Fibroblast of lung (primary cell): ENCODE results near the gene FGR. TPM values are rescaled to one million over a fixed set of nuclear protein-coding genes. Genes with fewer than 3 reads are reported as not detected.

Experiments
- DNase-seq, 2 donors: peaks; one replicate each; pipeline versions ENCODE4 v3.0.0 to v3.0.0-alpha.2; 2010; ENCODE audit warnings: low read depth in 2 of 2
- H2AFZ ChIP-seq: 2 replicates; pipeline ENCODE4 v1.5.1; 2012; ENCODE audit warnings: low read length, control low read depth, inconsistent platforms
- H3K27ac ChIP-seq: 2 replicates; pipeline ENCODE4 v1.5.1; 2011; ENCODE audit warnings: low read length, control low read depth; ENCODE audit not compliant: insufficient read depth
- H3K27me3 ChIP-seq: 2 replicates; pipeline ENCODE4 v1.5.1; 2011; ENCODE audit warnings: mild to moderate bottlenecking, low read length; ENCODE audit not compliant: control insufficient read depth, insufficient read depth
- H3K36me3 ChIP-seq: 2 replicates; pipeline ENCODE4 v1.5.1; 2011; ENCODE audit warnings: low read length; ENCODE audit not compliant: control insufficient read depth, insufficient read depth
- H3K4me1 ChIP-seq: 2 replicates; pipeline ENCODE4 v1.5.1; 2011; ENCODE audit warnings: low read length; ENCODE audit not compliant: control insufficient read depth, insufficient read depth; ENCODE audit errors: extremely low read depth
- H3K4me2 ChIP-seq: 2 replicates; pipeline ENCODE4 v1.5.1; 2011; ENCODE audit warnings: low read length, control low read depth; ENCODE audit not compliant: insufficient read depth; ENCODE audit errors: extremely low read depth
- H3K4me3 ChIP-seq, 4 experiments: fragments of 200-600 bp in 1 of 4; sonication (generic) in 1 of 4; replicated peaks in 1 of 4; 2 replicates each; pipeline ENCODE4 v1.5.1; 2011 to 2016; ENCODE audit warnings: low read length in 4 of 4, low read depth in 3 of 4, mild to moderate bottlenecking in 3 of 4, control low read depth in 2 of 4, inconsistent platforms in 1 of 4, mixed read lengths in 1 of 4; ENCODE audit not compliant: insufficient read depth in 1 of 4; ENCODE audit errors: control extremely low read depth in 1 of 4
- H3K79me2 ChIP-seq: 2 replicates; pipeline ENCODE4 v1.5.1; 2012; ENCODE audit warnings: mild to moderate bottlenecking, low read length, inconsistent platforms; ENCODE audit not compliant: control insufficient read depth, insufficient read depth
- H3K9ac ChIP-seq: 2 replicates; pipeline ENCODE4 v1.5.1; 2011; ENCODE audit warnings: mild to moderate bottlenecking, low read length, control low read depth; ENCODE audit not compliant: insufficient read depth
- H3K9me3 ChIP-seq: 2 replicates; pipeline ENCODE4 v1.5.1; 2012; ENCODE audit warnings: low read depth, low read length; ENCODE audit not compliant: control insufficient read depth, insufficient read depth
- H4K20me1 ChIP-seq: 2 replicates; pipeline ENCODE4 v1.5.1; 2011; ENCODE audit warnings: low read length; ENCODE audit not compliant: control insufficient read depth, insufficient read depth; ENCODE audit errors: extremely low read depth
- EZH2 ChIP-seq: IDR thresholded peaks from 2 replicates; pipeline ENCODE4 v1.5.1; 2012; ENCODE audit warnings: low read length, control low read depth, mild to moderate bottlenecking; ENCODE audit errors: missing control alignments
- polyA plus RNA-seq, 2 donors: library from polyadenylated mRNA; depleted of rRNA in 1 of 2; stranded (reverse) in 1 of 2; unstranded in 1 of 2; fragments of >200 nt; gene quantifications; 2 replicates each; pipeline ENCODE4 v1.2.1, GENCODE V29; 2011 to 2012; ENCODE audit warnings: missing spikeins in 1 of 2
- total RNA-seq: library from RNA; depleted of rRNA; stranded (reverse); fragments of >200 nt; gene quantifications from 2 replicates; pipeline ENCODE4 v1.2.1, GENCODE V29; 2014
- TF ChIP-seq, protein P1 (sequence below), 2 donors: IDR thresholded peaks in 1 of 2; conservative IDR thresholded peaks in 1 of 2; 1 replicate in 1 of 2; 2 replicates in 1 of 2; pipeline ENCODE4 v1.5.1; 2011 to 2012; ENCODE audit warnings: low read length in 2 of 2, control low read depth in 1 of 2, inconsistent platforms in 1 of 2, low read depth in 1 of 2, mild to moderate bottlenecking in 1 of 2

FGR gene
- total and polyA plus RNA-seq, 2 donors (not counting 1 experiment from before 2014, with no cell fraction given) = not detected

DNA sequence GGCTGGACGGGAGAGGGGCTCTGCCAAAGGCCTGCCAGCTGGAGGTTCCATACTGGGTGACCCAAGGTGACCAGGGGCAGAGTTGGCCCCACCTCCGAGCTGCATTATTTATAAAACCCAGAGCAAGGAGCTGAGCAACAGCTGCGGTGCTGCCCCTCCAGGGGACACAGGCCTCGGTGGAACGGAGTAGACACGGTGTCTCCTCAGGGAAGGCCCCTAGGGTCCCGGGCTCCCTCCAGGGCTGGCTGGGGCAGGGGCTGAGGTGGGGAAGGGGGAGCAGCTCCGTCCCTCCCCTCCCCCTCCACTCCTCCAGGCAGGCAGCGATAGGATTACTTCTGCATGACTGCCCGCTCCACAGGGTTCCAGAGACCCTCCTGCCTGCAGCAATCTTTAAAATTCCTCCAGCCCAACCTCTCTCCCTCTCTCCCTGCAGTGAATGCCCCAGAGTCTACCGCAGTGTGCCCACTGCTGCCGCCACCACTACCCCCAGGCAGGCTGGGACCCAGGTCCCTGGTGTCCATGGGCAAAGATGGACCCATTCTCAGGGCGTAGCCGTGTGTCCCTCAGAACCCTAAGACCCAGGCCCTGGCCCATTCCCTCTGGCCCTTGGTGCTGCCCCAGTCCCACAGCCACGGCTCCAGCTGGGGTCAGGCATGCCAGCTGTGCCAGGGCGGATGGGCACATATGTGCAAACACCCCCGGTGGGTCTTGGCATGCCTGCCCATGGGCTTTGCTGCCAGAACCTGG lies 41.9 kb downstream of the FGR start:
- Histone ChIP-seq H3K27ac (no peak overlapping the region), H3K79me2 (peaks cover 72% of the 10 kb centered on the region), H3K4me3 (no peak overlapping the region), H3K9me3 (no peaks in the 10 kb centered on the region), H3K4me2 (no peak overlapping the region), H3K36me3 (peaks cover 7% of the 10 kb centered on the region), H4K20me1 (peaks cover 2% of the 10 kb centered on the region), H3K27me3 (no peaks in the 10 kb centered on the region), H2AFZ (no peak overlapping the region), H3K4me1 (peaks cover 76% of the 10 kb centered on the region), H3K9ac (peak overlapping the region; percentile 0)
- no peak for TF ChIP-seq EZH2
- TF ChIP-seq, protein P1, sequence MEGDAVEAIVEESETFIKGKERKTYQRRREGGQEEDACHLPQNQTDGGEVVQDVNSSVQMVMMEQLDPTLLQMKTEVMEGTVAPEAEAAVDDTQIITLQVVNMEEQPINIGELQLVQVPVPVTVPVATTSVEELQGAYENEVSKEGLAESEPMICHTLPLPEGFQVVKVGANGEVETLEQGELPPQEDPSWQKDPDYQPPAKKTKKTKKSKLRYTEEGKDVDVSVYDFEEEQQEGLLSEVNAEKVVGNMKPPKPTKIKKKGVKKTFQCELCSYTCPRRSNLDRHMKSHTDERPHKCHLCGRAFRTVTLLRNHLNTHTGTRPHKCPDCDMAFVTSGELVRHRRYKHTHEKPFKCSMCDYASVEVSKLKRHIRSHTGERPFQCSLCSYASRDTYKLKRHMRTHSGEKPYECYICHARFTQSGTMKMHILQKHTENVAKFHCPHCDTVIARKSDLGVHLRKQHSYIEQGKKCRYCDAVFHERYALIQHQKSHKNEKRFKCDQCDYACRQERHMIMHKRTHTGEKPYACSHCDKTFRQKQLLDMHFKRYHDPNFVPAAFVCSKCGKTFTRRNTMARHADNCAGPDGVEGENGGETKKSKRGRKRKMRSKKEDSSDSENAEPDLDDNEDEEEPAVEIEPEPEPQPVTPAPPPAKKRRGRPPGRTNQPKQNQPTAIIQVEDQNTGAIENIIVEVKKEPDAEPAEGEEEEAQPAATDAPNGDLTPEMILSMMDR (conservative IDR thresholded peaks at IDR 0.05 in 1 of 2, IDR thresholded peaks at IDR 0.05 in 1 of 2; ENCODE audit: low read depth in 1 of 2, low read length in 2 of 2) = no peak
- no peak for DNase-seq

DNA sequence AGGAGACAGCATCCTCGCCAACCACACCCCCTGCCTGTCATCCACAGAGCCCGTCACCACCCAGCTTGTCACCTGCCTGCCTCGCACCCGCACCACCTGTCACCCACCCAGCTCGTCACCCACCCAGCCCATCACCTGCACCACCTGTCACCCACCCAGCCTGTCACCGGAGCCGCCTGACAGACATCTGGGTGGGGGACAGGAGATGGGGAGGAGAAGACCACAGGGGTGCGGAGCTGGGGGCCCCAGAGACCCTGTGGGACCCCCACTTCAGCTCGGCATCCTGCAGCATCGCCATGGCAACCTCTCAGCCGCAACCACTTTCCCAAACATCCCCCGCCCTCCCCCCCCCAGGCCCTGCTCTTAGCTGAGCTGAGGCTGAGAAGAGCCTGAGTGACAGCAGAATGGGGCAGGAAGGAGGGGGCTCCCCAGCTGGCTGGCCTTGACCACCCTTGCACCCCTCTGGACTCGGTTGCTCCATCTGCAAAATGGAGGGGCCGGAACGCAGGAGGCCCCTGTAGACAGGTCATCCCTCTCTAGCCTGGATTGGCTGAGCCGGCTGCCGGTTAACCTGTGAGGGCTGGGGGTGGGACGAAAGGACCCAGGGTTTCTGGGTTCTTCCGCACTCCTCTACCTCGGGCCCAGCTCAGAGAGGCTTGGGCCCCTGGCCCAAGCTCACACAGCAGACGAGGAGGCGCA lies 42.6 kb downstream of the FGR start:
- peaks cover 72% of the 10 kb centered on the region for H3K79me2 ChIP-seq

DNA sequence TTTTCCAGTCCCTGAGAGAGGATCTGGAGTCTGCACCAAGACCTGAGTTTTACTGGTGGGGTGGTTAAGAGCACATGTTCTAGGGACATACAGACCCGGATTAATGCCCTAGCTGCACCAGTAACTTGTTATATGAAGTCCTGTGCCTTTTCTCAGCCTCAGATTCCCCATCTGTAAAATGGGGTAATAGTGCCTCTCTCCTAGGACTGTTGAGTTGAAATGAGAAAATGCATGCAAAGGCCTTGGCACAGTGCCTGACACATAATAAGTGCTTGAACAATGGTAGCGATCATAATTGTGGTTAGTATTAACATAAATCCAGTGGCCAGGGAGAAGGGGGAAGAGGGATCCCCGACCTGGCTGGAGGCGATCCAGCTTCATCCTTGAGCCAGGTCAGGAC lies 43.4 kb downstream of the FGR start:
- TF ChIP-seq EZH2 = no peak
- TF ChIP-seq, protein P1 (conservative IDR thresholded peaks at IDR 0.05 in 1 of 2, IDR thresholded peaks at IDR 0.05 in 1 of 2; ENCODE audit: low read depth in 1 of 2, low read length in 2 of 2) = no peak
- no peak overlapping the region for H3K4me2 ChIP-seq
- no peaks in the 10 kb centered on the region for H3K9me3 ChIP-seq
- H3K4me1 ChIP-seq = peaks cover 66% of the 10 kb centered on the region
- no peak overlapping the region for H2AFZ ChIP-seq
- DNase-seq = peak; percentile 53 to 58
- H4K20me1 ChIP-seq = no peaks in the 10 kb centered on the region
- H3K9ac ChIP-seq = no peak overlapping the region
- H3K79me2 ChIP-seq = peaks cover 71% of the 10 kb centered on the region
- H3K36me3 ChIP-seq = peaks cover 8% of the 10 kb centered on the region
- no peak overlapping the region for H3K27ac ChIP-seq
- no peaks in the 10 kb centered on the region for H3K27me3 ChIP-seq
- no peak overlapping the region for H3K4me3 ChIP-seq

More for the DNA sequence above, 42.6 kb downstream of the FGR start:
- H3K4me1 ChIP-seq = peaks cover 70% of the 10 kb centered on the region
- no peaks in the 10 kb centered on the region for H4K20me1 ChIP-seq
- DNase-seq = no peak
- H3K4me3 ChIP-seq = no peak overlapping the region
- no peaks in the 10 kb centered on the region for H3K27me3 ChIP-seq
- H3K9ac ChIP-seq = no peak overlapping the region
- no peak overlapping the region for H3K4me2 ChIP-seq
- no peaks in the 10 kb centered on the region for H3K9me3 ChIP-seq
- H3K36me3 ChIP-seq = peaks cover 8% of the 10 kb centered on the region
- H2AFZ ChIP-seq = no peak overlapping the region
- H3K27ac ChIP-seq = no peak overlapping the region
- TF ChIP-seq EZH2 = no peak
- TF ChIP-seq, protein P1 (conservative IDR thresholded peaks at IDR 0.05 in 1 of 2, IDR thresholded peaks at IDR 0.05 in 1 of 2; ENCODE audit: low read depth in 1 of 2, low read length in 2 of 2) = no peak
